HG02970 (cell line): ENCODE results near the gene GPR107.
"Not testable (repeated sequence)": the region's sequence is repeated elsewhere in the genome, so short reads cannot be mapped to it uniquely, and the experiment has no call there.

ENCODE experiments used
- ATAC-seq: cut with Tn5 transposase; IDR thresholded peaks from one replicate; pipeline ENCODE4 v1.9.1; 2021; ENCODE audit warnings: mild to moderate bottlenecking, moderate library complexity, moderate number of reproducible peaks; ENCODE audit not compliant: unreplicated experiment, low FRiP score

GPR107 gene

DNA sequence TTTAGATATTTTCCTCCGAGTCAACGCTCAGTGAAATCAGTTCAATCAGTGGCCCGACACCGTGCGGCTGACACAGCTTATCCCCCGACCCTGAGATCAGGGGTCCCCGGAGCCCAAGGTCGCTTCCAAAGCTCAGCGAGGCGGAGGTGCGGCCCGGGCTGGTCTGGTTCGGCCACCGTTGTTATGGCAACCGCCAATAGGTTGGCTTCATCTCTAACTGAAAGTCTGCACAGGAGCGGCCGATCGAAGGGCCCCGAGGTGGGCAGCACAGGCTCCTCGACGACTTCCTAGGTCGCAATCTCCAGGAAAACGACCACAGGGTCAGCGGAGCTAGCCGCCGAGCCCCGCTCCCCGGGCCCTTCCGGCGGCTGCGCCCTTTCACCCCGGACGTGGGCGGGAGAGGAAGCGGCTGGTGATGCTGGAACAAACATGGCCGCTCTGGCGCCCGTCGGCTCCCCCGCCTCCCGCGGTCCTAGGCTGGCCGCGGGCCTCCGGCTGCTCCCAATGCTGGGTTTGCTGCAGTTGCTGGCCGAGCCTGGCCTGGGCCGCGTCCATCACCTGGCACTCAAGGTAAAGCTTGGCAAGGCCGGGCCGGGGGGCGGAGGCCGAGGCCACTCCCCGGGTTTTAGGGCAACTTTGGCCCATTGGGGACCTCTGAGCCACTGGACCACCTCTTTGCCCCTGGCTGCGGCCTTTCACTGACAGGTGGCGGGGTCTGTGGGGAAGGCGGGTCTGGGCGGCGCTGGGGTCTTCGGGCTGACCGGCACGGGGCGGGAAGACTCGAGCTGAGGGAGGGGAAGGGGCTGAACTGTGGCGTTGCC lies at the start of gene GPR107:
GPR107 (plus strand) TSS at position 403 of the 821 bp plus-strand sequence; CDS start at position 430, 27 bp downstream.
- peak; percentile 70 for ATAC-seq

DNA sequence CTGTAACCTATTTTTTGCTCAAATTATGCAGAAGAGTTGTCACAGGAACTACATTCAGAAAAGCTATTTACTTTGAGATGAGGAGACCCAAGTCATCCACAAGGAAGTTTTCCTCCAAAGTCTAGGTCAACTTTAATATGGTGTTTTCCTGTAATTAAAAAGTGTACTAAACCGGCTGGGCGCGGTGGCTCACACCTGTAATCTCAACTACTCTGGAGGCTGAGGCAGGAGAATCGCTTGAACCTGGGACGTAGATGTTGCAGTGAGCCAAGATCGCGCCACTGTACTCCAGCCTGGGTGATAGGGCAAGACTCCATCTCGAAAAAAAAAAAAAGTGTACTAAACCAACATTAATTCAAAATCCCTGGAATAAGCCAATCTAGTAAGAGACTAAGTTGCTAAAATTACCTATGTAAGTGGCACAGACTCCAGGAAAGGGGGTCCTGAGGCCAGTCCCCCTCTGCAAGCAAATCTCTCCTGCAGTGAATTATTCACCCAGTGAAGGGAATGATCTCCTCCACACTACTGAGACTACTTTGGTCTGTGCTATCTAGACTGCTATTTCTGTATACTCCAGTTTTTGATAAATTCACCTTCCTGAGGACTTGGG lies 49.7 kb upstream of the GPR107 start:
- ATAC-seq: no peak

DNA sequence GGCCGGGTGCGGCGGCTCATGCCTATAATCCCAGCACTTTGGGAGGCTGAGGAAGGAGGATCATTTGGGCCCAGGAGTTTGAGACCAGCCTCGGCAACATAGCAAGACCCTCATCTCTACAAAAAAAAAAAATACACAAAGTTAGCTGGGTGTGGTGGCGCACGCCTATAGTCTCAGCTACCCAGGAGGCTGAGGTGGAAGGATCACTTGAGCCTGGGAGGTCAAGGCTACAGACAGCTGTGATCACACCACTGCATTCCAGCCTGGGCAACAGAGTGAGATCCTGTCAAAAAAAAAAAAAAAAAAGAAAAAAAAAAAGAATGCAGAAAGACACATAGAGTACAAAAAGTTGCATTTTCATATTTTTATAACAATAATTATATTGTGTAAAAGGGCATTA lies 46.8 kb upstream of the GPR107 start:
- ATAC-seq: not testable (repeated sequence)

GRCh38 chr9:130008538-130008937 lies 45.2 kb upstream of the GPR107 start:
- ATAC-seq: no peak

DNA sequence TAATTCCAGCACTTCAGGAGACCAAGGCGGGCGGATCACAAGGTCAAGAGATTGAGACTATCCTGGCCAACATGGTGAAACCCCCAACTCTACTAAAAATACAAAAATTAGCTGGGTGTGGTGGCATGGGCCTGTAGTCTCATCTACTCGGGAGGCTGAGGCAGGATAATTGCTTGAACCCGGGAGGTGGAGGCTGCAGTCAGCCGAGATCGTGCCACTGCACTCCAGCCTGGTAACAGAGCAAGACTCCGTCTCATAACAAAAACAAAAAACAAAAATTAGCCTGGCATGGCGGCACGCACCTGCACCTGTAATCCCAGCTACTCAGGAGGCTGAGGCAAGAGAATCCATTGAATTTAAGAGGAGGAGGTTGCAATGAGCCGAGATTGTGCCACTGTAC lies 44.2 kb upstream of the GPR107 start:
- ATAC-seq: not testable (repeated sequence)

DNA sequence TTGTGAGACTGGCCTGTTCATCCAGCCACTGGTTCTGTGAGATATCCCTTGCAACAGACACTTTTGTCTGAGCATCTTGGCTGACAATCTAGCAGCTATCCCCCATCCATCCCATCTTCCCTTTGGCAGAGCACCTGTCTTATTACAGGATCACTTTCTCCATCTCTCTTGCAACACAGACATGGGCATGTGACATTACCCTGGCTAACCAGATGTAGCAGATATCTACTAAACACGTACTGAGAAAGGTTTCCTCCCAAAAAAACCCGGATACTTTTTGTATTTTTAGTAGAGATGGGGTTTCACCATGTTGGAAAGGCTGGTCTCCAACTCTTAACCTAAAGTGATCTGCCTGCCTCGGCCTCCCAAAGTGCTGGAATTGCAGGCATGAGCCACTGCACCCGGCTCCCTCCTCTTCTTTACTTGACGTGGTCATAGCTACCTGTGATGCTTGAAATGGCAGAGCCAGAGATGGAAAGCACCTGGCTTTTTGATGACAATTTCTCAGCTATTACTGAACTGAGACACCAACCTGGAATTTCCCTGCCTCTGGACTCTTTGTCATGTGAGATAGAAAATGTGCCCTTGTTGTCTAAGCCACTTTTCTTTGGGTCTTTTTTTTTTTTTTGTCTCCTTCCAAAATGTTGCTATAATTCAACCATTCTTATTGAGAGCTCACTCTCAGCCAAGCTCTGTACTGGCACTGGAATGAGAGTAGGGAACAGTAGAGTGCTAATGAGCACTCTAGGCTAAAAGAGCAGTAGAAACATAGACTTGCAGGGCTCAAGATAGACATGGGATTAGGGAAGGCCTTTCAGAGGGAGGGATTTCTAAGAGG lies 43.3 kb upstream of the GPR107 start:
- peak; percentile 43 for ATAC-seq

- ATAC-seq: no peak
These were observed 40.4 kb upstream of the GPR107 start for GRCh38 chr9:130013326-130013725.

- ATAC-seq: no peak
These were observed 38.2 kb upstream of the GPR107 start for GRCh38 chr9:130015353-130016019.

DNA sequence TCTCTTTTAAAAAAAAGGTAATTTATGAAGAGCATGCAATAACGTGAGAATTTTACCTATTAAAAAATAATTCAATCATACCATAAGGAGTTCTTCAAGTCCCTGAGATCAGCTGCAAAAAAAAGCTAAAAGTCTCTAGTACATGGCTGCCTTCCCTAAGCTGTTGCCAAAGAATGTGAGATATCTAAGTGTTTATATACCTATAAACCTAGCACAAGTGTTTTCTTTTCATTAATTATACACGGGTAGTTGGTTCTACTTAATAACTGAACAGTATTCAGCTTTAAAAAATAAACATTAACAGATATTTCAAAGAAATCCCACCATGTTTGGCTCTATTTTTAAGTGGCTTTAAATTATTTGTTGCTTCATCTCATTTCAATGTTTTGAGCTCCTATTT lies 36.6 kb upstream of the GPR107 start:
- no peak for ATAC-seq

DNA sequence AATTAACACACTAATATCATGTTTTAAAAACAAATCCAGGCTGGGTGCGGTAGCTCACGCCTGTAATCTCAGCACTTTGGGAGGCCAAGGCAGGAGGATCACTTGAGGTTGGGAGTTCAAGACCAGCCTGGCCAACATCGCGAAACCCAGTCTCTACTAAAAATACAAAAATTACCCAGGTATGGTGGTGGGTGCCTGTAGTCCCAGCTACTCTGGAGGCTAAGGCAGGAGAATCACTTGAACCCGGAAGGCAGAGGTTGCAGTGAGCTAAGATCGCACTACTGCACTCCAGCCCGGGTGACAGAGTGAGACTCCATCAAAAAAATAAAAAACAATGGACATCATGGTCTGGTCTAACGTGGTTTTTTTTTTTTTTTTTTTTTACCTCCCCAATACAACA lies 36.2 kb upstream of the GPR107 start:
- not testable (repeated sequence) for ATAC-seq

- no peak for ATAC-seq
These were observed 35.4 kb upstream of the GPR107 start for GRCh38 chr9:130018265-130018664.

DNA sequence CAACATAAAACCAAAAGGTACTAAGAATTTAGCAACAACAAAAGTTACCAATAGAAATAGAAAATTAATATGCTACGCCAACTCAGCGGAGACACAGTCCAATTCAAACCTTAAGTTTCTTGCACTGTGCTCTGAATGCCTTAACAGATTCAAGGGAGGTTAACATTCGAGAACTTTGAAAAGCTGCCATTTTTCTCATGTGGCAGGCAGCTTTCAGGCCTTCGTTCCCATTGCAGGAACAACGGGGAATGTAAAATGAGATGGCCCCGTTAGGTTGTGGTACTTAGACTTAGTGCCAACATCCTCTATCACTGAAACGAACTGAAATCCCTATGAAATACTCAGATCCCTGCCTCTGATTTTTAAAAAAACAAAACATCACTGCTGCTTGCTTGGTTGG lies 33.1 kb upstream of the GPR107 start:
- ATAC-seq: no peak

- no peak for ATAC-seq
These were observed 32.6 kb upstream of the GPR107 start for GRCh38 chr9:130021123-130021522.

GRCh38 chr9:130021842-130022241 lies 31.9 kb upstream of the GPR107 start:
- ATAC-seq: not testable (repeated sequence)

- ATAC-seq: no peak
These were observed 31.1 kb upstream of the GPR107 start for GRCh38 chr9:130022566-130023143.

DNA sequence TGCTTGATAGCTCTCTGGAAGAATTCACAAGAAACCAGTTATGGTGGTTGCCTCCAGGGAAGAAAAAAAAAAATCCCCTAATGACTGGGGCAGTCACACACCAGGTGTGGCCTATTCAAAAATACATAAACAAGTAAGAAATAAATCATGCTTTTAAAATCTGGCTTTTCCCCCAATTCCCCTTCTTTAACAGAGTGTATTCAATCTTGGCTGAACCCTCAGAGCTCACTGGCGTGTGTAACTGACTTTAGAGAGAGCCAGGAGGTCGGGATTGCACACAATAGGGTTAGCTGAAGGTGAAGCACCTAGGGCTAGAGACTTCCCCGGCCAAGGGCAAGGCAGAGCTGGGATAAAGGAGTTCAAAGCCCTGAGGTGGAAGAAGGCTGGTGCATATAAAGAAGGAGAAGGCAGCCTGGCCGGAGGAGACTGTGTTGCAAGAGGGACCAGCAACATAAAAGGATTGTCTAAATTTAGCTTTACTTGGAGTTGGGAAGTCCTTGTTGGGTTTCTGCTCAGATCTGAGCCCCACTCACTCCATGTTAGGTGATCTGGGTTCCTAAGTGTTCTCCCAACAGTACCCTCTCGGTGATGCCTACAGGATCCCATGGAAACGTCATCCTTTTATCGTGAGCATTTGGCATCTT lies 30.4 kb upstream of the GPR107 start:
- ATAC-seq: peak; percentile 39

DNA sequence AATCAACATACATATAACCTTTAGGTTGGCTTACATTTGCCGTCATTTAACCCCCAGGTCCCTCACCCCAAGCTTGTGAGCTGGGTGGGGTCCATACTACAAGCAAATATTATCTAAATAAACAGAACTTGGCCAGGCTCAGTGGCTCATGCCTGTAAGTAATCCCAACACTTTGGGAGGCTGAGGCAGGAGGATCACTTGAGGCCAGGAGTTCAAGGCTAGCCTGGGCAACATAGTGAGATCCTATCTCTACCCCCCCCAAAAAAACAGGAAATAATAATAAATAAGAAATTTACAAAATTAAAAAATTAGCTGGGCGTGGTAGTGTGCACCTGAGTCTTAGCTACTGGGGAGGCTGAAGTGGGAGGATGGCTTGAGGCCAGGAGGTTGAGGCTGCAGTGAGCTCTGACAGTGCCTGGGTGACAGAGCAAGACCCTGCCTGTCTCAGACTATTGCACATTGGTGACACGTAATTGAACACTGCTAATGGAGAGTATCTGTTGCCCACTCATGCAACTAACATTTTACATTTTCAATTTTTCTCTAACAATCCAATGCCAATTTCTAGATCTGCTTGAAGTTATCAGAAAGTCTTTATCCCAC lies 29.6 kb upstream of the GPR107 start:
- no peak for ATAC-seq

DNA sequence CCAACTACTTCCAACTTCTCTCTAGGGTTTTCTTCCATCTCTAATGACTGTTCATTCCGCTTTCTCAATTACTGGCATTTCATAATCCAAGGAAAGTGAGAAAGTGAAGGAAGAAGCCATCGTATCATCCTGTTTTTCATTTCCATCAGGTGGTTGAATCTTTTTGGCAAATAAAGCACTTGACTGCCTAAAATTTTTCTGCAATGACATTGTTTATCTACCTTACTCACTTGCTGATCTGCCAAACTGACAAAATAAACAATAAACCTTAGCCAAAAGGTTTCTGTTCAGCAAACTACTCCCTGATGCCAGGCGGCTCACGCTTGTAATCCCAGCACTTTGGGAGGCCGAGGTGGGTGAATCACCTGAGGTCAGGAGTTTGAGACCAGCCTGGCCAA lies 29.1 kb upstream of the GPR107 start:
- ATAC-seq: no peak

GRCh38 chr9:130026583-130027340 lies 26.9 kb upstream of the GPR107 start:
- ATAC-seq: no peak
